ENCODE measurements around the gene RNF133.
"Not testable (repeated sequence)": the region's sequence is repeated elsewhere in the genome, so short reads cannot be mapped to it uniquely, and the experiment has no call there.

The RNF133 gene

GRCh38 chr7:122686360-122686878 lies 12.5 kb downstream of the RNF133 start:
- no peaks in the 10 kb centered on the region for H3K27me3 ChIP-seq (ENCODE audit: control insufficient read depth, insufficient read depth, low read length)
- H3K4me3 ChIP-seq (ENCODE audit: low read depth, low read length): no peak overlapping the region
- H3K36me3 ChIP-seq (ENCODE audit: control insufficient read depth, insufficient read depth, low read length): no peaks in the 10 kb centered on the region
- H3K9ac ChIP-seq (ENCODE audit: low read depth, low read length): no peak overlapping the region
- no peaks in the 10 kb centered on the region for H3K9me3 ChIP-seq (ENCODE audit: control insufficient read depth, insufficient read depth, low read length)
- peaks cover 21% of the 10 kb centered on the region for H3K4me1 ChIP-seq (ENCODE audit: control insufficient read depth, insufficient read depth, low read length)

- Histone ChIP-seq H3K4me1 (ENCODE audit: control insufficient read depth, insufficient read depth, low read length) (peaks cover 25% of the 10 kb centered on the region), H3K9me3 (ENCODE audit: control insufficient read depth, insufficient read depth, low read length) (no peaks in the 10 kb centered on the region), H3K9ac (ENCODE audit: low read depth, low read length) (no peak overlapping the region), H3K36me3 (ENCODE audit: control insufficient read depth, insufficient read depth, low read length) (no peaks in the 10 kb centered on the region), H3K4me3 (ENCODE audit: low read depth, low read length) (no peak overlapping the region), H3K27me3 (ENCODE audit: control insufficient read depth, insufficient read depth, low read length) (no peaks in the 10 kb centered on the region)
Measured at GRCh38 chr7:122684504-122684903, 14.4 kb downstream of the RNF133 start.

GRCh38 chr7:122682815-122683550 lies 15.9 kb downstream of the RNF133 start:
- Histone ChIP-seq H3K9me3 (ENCODE audit: control insufficient read depth, insufficient read depth, low read length) (no peaks in the 10 kb centered on the region), H3K4me3 (ENCODE audit: low read depth, low read length) (no peak overlapping the region), H3K27me3 (ENCODE audit: control insufficient read depth, insufficient read depth, low read length) (no peaks in the 10 kb centered on the region), H3K9ac (ENCODE audit: low read depth, low read length) (no peak overlapping the region), H3K4me1 (ENCODE audit: control insufficient read depth, insufficient read depth, low read length) (peaks cover 33% of the 10 kb centered on the region), H3K36me3 (ENCODE audit: control insufficient read depth, insufficient read depth, low read length) (no peaks in the 10 kb centered on the region)

GRCh38 chr7:122681186-122681585 lies 17.7 kb downstream of the RNF133 start:
- H3K4me1 ChIP-seq (ENCODE audit: control insufficient read depth, insufficient read depth, low read length): peaks cover 26% of the 10 kb centered on the region
- H3K27me3 ChIP-seq (ENCODE audit: control insufficient read depth, insufficient read depth, low read length); H3K9me3 ChIP-seq (ENCODE audit: control insufficient read depth, insufficient read depth, low read length); H3K36me3 ChIP-seq (ENCODE audit: control insufficient read depth, insufficient read depth, low read length); H3K9ac ChIP-seq (ENCODE audit: low read depth, low read length); H3K4me3 ChIP-seq (ENCODE audit: low read depth, low read length): not testable (repeated sequence)

GRCh38 chr7:122679813-122680212 lies 19.1 kb downstream of the RNF133 start:
- H3K9me3 ChIP-seq (ENCODE audit: control insufficient read depth, insufficient read depth, low read length): no peaks in the 10 kb centered on the region

DNA sequence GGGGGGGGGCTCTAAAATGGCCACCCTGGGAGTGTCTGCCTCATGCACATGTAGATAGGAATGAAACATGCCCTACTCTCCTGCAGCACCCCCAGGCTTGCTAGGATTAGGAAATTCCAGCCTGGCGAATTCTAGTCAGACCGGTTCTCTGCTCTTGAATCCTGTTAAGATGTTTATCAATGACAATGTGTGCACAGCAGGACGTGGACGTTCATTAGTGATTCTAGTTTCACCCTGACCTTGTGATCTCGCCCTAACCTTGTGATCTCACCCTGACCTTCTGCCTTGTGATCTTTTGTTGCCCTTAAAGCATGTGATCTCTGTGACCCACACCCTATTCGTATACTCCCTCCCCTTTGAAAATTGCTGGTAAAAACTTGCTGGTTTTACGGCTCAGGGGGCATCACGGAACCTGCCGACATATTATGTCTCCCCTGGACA lies 19.6 kb downstream of the RNF133 start:
- H3K36me3 ChIP-seq (ENCODE audit: control insufficient read depth, insufficient read depth, low read length); H3K9ac ChIP-seq (ENCODE audit: low read depth, low read length); H3K27me3 ChIP-seq (ENCODE audit: control insufficient read depth, insufficient read depth, low read length); H3K9me3 ChIP-seq (ENCODE audit: control insufficient read depth, insufficient read depth, low read length); H3K4me3 ChIP-seq (ENCODE audit: low read depth, low read length): not testable (repeated sequence)
- peaks cover 18% of the 10 kb centered on the region for H3K4me1 ChIP-seq (ENCODE audit: control insufficient read depth, insufficient read depth, low read length)

More at GRCh38 chr7:122679813-122680212, 19.1 kb downstream of the RNF133 start:
- no peaks in the 10 kb centered on the region for H3K27me3 ChIP-seq (ENCODE audit: control insufficient read depth, insufficient read depth, low read length)
- H3K36me3 ChIP-seq (ENCODE audit: control insufficient read depth, insufficient read depth, low read length): no peaks in the 10 kb centered on the region
- no peak overlapping the region for H3K9ac ChIP-seq (ENCODE audit: low read depth, low read length)
- H3K4me3 ChIP-seq (ENCODE audit: low read depth, low read length): no peak overlapping the region
- peaks cover 18% of the 10 kb centered on the region for H3K4me1 ChIP-seq (ENCODE audit: control insufficient read depth, insufficient read depth, low read length)

DNA sequence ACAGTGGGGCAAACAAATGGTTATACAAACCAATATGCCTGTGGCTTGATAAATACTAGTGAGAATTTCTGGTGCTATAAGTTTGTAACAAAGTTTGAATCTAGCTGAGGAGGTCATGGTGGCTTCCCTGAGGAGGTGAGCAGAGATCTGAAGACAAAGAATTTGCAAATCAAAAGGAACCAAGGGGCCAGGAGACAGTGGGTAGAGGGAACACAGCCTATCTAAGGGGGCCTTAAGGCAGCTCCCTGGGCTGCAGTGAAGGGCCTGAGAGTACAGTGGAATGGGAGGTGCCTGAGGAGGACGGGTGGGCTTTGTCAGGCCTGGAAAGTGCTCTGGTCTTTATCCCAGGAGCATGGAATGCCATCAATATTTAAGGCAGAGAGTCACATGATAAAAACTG lies 21.8 kb downstream of the RNF133 start:
- no peak overlapping the region for H3K4me3 ChIP-seq (ENCODE audit: low read depth, low read length)
- no peaks in the 10 kb centered on the region for H3K36me3 ChIP-seq (ENCODE audit: control insufficient read depth, insufficient read depth, low read length)
- H3K27me3 ChIP-seq (ENCODE audit: control insufficient read depth, insufficient read depth, low read length): no peaks in the 10 kb centered on the region
- H3K9ac ChIP-seq (ENCODE audit: low read depth, low read length): no peak overlapping the region
- no peaks in the 10 kb centered on the region for H3K9me3 ChIP-seq (ENCODE audit: control insufficient read depth, insufficient read depth, low read length)
- H3K4me1 ChIP-seq (ENCODE audit: control insufficient read depth, insufficient read depth, low read length): peaks cover 18% of the 10 kb centered on the region

GRCh38 chr7:122676466-122676865 lies 22.5 kb downstream of the RNF133 start:
- peaks cover 21% of the 10 kb centered on the region for H3K4me1 ChIP-seq (ENCODE audit: control insufficient read depth, insufficient read depth, low read length)
- H3K9me3 ChIP-seq (ENCODE audit: control insufficient read depth, insufficient read depth, low read length): no peaks in the 10 kb centered on the region
- H3K4me3 ChIP-seq (ENCODE audit: low read depth, low read length): no peak overlapping the region
- H3K9ac ChIP-seq (ENCODE audit: low read depth, low read length): no peak overlapping the region
- no peaks in the 10 kb centered on the region for H3K36me3 ChIP-seq (ENCODE audit: control insufficient read depth, insufficient read depth, low read length)
- no peaks in the 10 kb centered on the region for H3K27me3 ChIP-seq (ENCODE audit: control insufficient read depth, insufficient read depth, low read length)

GRCh38 chr7:122675621-122676020 lies 23.3 kb downstream of the RNF133 start:
- no peaks in the 10 kb centered on the region for H3K36me3 ChIP-seq (ENCODE audit: control insufficient read depth, insufficient read depth, low read length)
- H3K27me3 ChIP-seq (ENCODE audit: control insufficient read depth, insufficient read depth, low read length): no peaks in the 10 kb centered on the region
- no peaks in the 10 kb centered on the region for H3K9me3 ChIP-seq (ENCODE audit: control insufficient read depth, insufficient read depth, low read length)
- H3K4me1 ChIP-seq (ENCODE audit: control insufficient read depth, insufficient read depth, low read length): peaks cover 23% of the 10 kb centered on the region
- H3K4me3 ChIP-seq (ENCODE audit: low read depth, low read length): no peak overlapping the region
- H3K9ac ChIP-seq (ENCODE audit: low read depth, low read length): no peak overlapping the region

- Histone ChIP-seq H3K9me3 (ENCODE audit: control insufficient read depth, insufficient read depth, low read length) (no peaks in the 10 kb centered on the region), H3K4me1 (ENCODE audit: control insufficient read depth, insufficient read depth, low read length) (peaks cover 22% of the 10 kb centered on the region), H3K4me3 (ENCODE audit: low read depth, low read length) (no peak overlapping the region), H3K36me3 (ENCODE audit: control insufficient read depth, insufficient read depth, low read length) (no peaks in the 10 kb centered on the region), H3K27me3 (ENCODE audit: control insufficient read depth, insufficient read depth, low read length) (no peaks in the 10 kb centered on the region), H3K9ac (ENCODE audit: low read depth, low read length) (no peak overlapping the region)
Measured at GRCh38 chr7:122675011-122675410, 23.9 kb downstream of the RNF133 start.

DNA sequence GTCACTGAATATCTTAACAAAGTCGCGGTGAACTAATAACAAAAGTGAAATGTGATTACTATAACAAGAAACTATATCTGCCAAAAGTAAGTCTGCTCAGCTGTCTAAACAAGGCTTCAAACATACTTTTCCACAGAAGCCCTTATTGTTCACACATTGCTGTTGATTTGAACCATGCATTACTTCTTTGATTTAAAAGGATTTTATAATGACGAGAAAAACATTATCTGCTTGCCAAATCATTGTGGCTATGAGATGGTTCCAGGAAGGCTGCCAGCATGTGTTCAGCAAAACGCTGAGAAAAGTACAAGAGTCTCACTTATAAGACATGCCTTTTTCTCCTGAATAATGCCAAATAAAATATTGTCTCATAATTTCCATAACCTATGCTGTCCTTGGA lies 24.4 kb downstream of the RNF133 start:
- Histone ChIP-seq H3K9me3 (ENCODE audit: control insufficient read depth, insufficient read depth, low read length) (no peaks in the 10 kb centered on the region), H3K27me3 (ENCODE audit: control insufficient read depth, insufficient read depth, low read length) (no peaks in the 10 kb centered on the region), H3K4me3 (ENCODE audit: low read depth, low read length) (no peak overlapping the region), H3K36me3 (ENCODE audit: control insufficient read depth, insufficient read depth, low read length) (no peaks in the 10 kb centered on the region), H3K4me1 (ENCODE audit: control insufficient read depth, insufficient read depth, low read length) (peaks cover 19% of the 10 kb centered on the region), H3K9ac (ENCODE audit: low read depth, low read length) (no peak overlapping the region)

DNA sequence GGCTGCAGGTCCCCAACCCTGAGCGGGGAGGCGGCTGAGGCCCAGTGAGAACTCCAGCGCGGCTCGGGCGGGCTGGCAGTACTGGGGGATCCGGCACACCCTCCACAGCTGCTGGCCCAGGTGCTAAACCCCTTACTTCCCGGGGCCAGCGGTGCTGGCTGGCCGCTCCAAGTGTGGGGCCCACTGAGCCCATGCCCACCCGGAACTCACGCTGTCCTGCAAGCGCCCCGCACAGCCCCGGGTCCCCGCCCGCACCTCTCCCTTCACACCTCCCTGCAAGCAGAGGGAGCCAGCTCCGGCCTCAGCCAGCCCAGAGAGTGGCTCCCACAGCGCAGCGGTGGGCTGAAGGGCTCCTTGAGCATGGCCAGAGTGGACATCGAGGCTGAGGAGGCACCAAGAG lies 25.0 kb downstream of the RNF133 start:
- Histone ChIP-seq H3K36me3 (ENCODE audit: control insufficient read depth, insufficient read depth, low read length) (no peaks in the 10 kb centered on the region), H3K4me3 (ENCODE audit: low read depth, low read length) (no peak overlapping the region), H3K27me3 (ENCODE audit: control insufficient read depth, insufficient read depth, low read length) (no peaks in the 10 kb centered on the region), H3K9me3 (ENCODE audit: control insufficient read depth, insufficient read depth, low read length) (no peaks in the 10 kb centered on the region), H3K9ac (ENCODE audit: low read depth, low read length) (no peak overlapping the region), H3K4me1 (ENCODE audit: control insufficient read depth, insufficient read depth, low read length) (peaks cover 19% of the 10 kb centered on the region)
